T-helper 22 cell (primary cell): ENCODE data around the gene DDX23.
"Not testable (repeated sequence)": the region's sequence is repeated elsewhere in the genome, so short reads cannot be mapped to it uniquely, and the experiment has no call there.

ENCODE experiments used
- DNase-seq: peaks from one replicate; pipeline ENCODE4 v3.0.0-alpha.2; 2020; ENCODE audit warnings: low read depth

The DDX23 gene

DNA sequence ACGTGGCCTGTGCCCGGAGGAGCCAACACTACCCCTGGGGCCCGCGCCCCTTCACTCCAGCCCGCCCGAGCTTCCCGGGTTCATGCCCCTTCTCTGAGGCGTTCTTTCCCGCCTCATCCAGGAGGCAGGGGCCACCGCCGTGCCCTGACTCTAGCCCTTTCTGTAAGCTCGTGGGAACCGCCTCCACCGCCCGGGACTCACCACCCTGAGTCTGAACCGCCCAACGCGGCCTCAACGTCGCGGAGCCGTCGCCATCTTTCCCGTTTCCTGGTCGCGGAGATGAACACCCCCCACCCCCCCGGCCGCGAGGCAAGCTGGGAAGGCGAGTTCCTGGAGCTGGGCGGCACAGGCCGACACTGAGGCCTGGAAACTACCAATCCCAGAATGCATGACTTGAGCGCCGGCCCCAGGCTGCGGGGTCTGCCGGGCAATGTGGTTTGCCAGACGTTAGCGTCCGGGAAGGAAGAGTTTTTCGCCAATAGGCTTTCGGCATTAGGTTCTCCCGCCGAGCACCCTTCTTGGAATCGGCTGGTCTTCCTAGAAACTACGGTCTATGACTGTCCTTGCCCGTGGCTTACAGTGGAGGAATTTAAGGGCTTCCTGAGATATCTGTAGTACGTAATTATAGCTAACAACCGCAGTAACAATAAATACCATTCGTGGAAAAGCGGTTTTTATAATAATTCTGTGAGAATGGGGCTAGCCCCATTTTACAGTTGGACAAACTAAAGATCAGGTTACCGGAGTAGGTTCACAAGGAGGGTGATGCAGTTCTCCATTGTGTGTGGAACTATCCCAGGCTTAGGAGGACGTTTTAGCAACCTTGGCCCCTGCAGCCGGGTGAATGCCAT is at the start of gene DDX23:
TSS of gene DDX23 (minus strand) at position 281 of the 851 bp plus-strand sequence. CDS start 6,381 bp downstream, outside the sequence.
- peak; percentile 91 for DNase-seq

GRCh38 chr12:48901278-48901677 is 49.3 kb upstream of the DDX23 start:
- no peak for DNase-seq

GRCh38 chr12:48899651-48900050 is 47.7 kb upstream of the DDX23 start:
- no peak for DNase-seq

GRCh38 chr12:48894271-48894670 is 42.3 kb upstream of the DDX23 start:
- no peak for DNase-seq

DNA sequence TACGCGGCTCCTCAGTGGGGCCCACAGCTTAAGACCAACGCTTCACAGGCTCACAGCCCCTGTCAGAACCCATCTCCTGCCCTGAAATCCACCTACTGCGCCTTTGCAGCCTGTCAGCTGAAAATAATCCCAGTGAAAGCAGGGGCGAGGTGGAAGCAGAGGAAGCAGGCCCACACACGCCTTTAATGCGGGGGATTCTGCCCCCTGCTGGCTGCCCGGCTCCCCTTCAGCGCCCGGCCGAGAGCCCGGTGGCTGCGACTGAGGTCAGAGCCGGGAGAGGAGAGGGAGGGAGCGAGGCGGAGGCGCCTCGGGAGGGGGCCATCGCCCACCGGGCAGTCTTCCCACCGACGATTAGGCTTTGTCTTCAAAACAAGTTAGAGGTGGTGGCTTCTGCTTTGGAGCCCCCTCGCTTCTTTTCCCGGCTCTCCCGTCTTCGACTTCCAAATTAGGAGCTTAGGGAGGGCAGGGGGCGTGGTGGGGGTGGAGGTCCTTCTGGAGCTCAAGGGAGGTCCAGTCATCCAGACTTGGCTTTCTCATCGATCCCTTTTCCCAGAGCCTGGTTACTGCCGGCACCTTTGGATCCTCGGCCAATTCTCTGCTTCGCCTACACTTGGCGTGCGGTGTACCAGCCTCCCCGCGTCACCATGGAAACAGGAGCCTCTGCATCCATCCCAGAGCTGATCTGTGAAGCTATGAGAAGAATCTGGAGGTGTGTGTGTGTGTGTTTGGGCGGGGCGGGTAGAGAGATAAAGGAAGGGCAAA is 38.9 kb upstream of the DDX23 start:
- peak; percentile 28 for DNase-seq

DNA sequence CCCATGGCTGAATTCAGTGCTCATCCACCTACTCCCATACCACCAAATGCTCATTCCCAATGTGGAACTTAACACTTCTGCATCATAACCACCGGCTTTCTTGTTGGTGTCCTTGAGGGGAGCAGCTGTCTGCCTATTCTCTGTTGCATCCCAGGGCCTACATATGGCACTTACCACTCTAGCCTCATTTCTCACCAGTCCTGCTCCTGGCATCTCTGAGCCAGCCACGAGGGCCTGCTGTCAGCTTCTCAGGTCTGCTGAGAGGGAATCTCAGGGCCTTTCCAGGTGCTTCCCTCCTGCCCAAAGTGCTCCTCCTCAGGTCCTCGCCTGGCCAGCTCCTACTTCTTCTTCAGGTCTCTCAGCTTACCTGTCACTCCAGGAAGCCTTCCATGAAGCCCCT is 37.7 kb upstream of the DDX23 start:
- no peak for DNase-seq

- DNase-seq, result no peak
Observed at GRCh38 chr12:48883305-48884161, 31.6 kb upstream of the DDX23 start.

GRCh38 chr12:48882972-48883304 is 31.0 kb upstream of the DDX23 start:
- DNase-seq, result no peak

GRCh38 chr12:48882315-48882687 is 30.3 kb upstream of the DDX23 start:
- no peak for DNase-seq

DNA sequence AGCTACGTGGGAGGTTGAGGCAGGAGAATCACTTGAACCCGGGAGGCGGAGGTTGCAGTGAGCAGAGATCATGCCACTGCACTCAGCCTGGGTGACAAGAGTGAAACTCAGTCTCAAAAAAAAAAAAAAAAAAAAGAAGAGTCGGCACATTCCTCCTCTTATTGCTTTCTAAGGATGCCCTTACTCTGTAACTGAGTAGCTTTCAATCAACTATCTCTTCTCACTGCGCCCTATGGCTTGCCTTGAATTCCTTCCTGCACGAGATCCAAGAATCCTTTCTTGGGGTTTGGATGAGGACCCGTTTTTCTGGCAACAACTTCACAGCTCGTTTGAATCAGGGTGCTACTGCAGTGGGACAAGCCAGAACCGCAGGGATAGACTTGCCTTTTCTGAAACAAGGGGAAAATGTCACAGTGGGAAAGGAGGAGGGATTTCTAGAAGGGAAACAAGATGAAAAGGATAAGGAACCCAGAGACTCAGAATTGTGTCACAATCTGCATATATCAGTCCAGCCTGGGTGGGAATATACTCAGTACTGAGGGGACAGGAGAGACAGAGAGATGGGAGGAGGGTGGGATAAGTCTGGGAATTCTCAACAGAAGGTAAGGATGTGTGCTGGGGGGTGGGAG is 29.8 kb upstream of the DDX23 start:
- DNase-seq, result no peak

- DNase-seq, result no peak
Observed at GRCh38 chr12:48880647-48881046, 28.7 kb upstream of the DDX23 start.

- no peak for DNase-seq
Observed at GRCh38 chr12:48878548-48878947, 26.6 kb upstream of the DDX23 start.

DNA sequence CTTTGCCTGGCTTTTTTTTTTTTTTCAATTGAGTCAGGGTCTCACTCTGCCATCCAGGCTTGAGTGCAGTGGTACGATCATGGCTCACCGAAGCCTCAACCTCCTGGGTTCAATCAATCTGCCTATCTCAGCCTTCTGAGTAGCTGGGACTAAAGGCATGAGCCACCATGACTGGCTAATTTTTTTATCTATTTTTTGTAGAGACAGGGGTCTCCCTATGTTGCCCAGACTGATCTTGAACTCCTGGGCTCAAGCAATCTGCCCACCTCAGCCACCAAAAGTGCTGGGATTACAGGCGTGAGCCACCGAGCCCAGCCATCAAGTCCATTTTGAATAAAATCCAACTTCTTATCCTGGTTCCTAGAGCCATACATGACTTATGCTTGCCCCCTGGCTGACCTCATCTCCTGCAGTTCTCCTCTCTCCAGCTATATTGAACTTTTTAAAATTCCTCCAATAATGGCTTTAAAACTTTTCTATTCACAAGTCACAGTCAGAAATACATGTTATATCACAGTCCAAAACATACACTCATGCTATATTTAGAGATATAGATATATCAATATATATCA is 24.1 kb upstream of the DDX23 start:
- no peak for DNase-seq

- DNase-seq, result not testable (repeated sequence)
Observed at GRCh38 chr12:48873534-48873933, 21.6 kb upstream of the DDX23 start.

GRCh38 chr12:48873096-48873495 is 21.1 kb upstream of the DDX23 start:
- DNase-seq, result no peak

DNA sequence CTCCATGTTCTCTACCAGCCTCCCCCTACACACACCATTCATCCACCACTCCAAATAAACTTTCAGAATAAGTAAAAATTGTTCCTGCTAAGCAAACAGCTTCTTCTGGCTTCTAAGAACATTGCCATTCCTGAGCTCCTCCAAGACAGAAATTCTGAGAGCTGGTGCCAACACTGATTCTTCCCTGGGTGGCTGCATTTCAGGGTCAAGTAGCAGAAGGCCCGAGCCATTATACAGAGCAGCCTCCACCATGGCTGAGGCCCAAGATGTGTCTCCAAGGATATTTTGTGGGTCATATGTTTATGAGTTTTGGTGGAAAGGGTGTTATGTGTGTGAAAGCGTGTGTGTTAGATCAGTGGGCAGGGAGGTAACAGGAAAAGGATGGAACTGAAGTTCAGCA is 17.2 kb upstream of the DDX23 start:
- no peak for DNase-seq

DNA sequence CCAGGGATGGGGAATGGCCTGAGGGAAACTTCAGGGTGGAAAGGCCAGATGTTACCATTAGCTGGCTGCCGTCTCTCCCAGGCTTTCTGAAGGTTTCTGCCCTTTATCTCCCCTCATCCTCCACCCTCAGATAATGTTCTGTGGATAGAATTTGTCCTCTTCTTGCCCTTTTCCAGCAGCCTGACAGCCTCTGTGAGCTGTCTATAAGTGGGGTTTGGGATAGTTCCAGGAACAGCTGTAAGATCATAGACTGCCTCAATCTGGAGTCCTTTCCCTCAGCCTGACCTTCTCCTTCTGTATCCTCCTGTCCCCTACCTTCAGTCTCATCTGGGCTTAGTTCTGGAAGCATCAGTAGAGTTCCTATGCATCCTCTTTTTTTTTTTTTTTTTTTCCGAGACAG is 16.5 kb upstream of the DDX23 start:
- DNase-seq, result no peak

GRCh38 chr12:48866052-48866711 is 14.2 kb upstream of the DDX23 start:
- DNase-seq, result no peak

DNA sequence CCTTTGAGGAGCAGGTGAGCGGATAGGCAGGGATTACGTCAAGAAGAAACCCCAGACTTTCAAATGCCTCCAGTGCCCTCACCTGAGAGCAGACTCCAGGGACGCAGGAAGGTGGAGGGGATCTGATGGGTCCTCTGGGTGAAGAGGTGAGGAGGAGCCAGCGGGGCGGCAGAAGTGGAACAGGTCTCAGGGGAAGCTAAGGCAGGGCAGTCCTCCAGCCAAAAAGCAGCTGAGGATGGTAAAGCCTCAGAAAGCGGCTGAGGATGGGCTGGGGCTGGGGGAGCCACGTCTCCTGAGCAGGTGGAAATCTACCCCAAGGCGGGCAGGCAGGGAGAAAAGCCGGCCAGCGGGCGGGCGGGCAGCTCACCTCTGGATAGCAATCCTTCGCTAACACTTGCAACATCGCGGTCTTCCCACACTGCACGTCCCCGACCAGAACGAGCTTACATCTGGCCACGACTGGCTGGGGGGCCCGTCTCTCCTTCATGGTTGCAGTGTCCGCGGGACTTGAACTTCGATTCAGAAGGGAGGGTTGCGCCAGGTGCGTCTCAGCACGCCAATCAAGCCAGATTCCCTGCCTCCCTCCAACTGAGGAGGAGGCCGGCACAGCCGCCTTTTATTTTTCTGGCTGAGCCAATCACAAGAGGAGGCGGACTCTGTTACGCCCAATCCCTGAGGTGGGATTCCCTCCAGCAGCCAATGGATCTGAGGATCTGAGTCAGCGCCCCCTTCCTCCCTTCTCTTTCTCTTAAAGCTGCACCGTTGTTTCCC is 13.5 kb upstream of the DDX23 start, which contains the start of gene RND1:
TSS of gene RND1 (minus strand) at position 590 of the 771 bp plus-strand sequence. CDS start at position 487, 103 bp downstream.
- DNase-seq, result peak; percentile 84

- DNase-seq, result no peak
Observed at GRCh38 chr12:48863291-48863690, 11.3 kb upstream of the DDX23 start.
